ENCODE results near the gene SOCS4. TPM values are rescaled to one million over a fixed set of nuclear protein-coding genes. Genes with fewer than 3 reads are reported as not detected.
"Not testable (repeated sequence)": the region's sequence is repeated elsewhere in the genome, so short reads cannot be mapped to it uniquely, and the experiment has no call there.

Gene SOCS4
- total RNA-seq, 1 experiment from 2014 or later: 35.5 TPM

GRCh38 chr14:55057919-55058318, 30.9 kb downstream of the SOCS4 start:
- DNase-seq (ENCODE audit: low spot score): no peak
- intact Hi-C loops (cut with micrococcal nuclease; ENCODE audit: unreplicated experiment): no loop called here
- Histone ChIP-seq H3K27me3 (replicated peaks; ENCODE audit: insufficient read depth, low read depth, low read length, poor library complexity) (no peaks in the 10 kb centered on the region), H3K27ac (ENCODE audit: low read depth, low read length, poor library complexity, severe bottlenecking) (no peak overlapping the region), H3K9me3 (ENCODE audit: low read depth, low read length, poor library complexity, severe bottlenecking) (no peaks in the 10 kb centered on the region), H3K36me3 (ENCODE audit: insufficient read depth, low read length, poor library complexity, severe bottlenecking) (peaks cover 66% of the 10 kb centered on the region), H3K4me1 (ENCODE audit: insufficient read depth, low read length, poor library complexity, severe bottlenecking) (peaks cover 21% of the 10 kb centered on the region), H3K4me3 (ENCODE audit: low read depth, low read length, poor library complexity, severe bottlenecking) (no peak overlapping the region)
- POLR2A ChIA-PET (ENCODE audit: low non-redundant PET): no interaction called here
- CTCF ChIA-PET: no interaction called here
- BruUV-seq (replicated peaks): no TSS peak
- TF ChIP-seq EZH2 (IDR thresholded peaks at IDR 0.05; ENCODE audit: borderline replicate concordance, low read depth, low read length, poor library complexity, severe bottlenecking) (no peak), CTCF (conservative IDR thresholded peaks at IDR 0.05; ENCODE audit: low read depth, low read length) (no peak)

- intact Hi-C loops (cut with micrococcal nuclease; ENCODE audit: unreplicated experiment): no loop called here
- peaks cover 70% of the 10 kb centered on the region for H3K36me3 ChIP-seq (ENCODE audit: insufficient read depth, low read length, poor library complexity, severe bottlenecking)
- no peak overlapping the region for H3K27ac ChIP-seq (ENCODE audit: low read depth, low read length, poor library complexity, severe bottlenecking)
- no peak overlapping the region for H3K4me3 ChIP-seq (ENCODE audit: low read depth, low read length, poor library complexity, severe bottlenecking)
- TF ChIP-seq CTCF (conservative IDR thresholded peaks at IDR 0.05; ENCODE audit: low read depth, low read length): no peak
- TF ChIP-seq EZH2 (IDR thresholded peaks at IDR 0.05; ENCODE audit: borderline replicate concordance, low read depth, low read length, poor library complexity, severe bottlenecking): no peak
- CTCF ChIA-PET: interaction anchor here (0.5 kb wide), 1 partner anchor 31 kb away, joined by 6 read pairs; no protein-coding TSS in a partner anchor
- no peaks in the 10 kb centered on the region for H3K27me3 ChIP-seq (replicated peaks; ENCODE audit: insufficient read depth, low read depth, low read length, poor library complexity)
- H3K4me1 ChIP-seq (ENCODE audit: insufficient read depth, low read length, poor library complexity, severe bottlenecking): peaks cover 8% of the 10 kb centered on the region
- no TSS peak for BruUV-seq (replicated peaks)
- H3K9me3 ChIP-seq (ENCODE audit: low read depth, low read length, poor library complexity, severe bottlenecking): no peaks in the 10 kb centered on the region
- POLR2A ChIA-PET (ENCODE audit: low non-redundant PET): no interaction called here
- DNase-seq (ENCODE audit: low spot score): no peak
These were observed 32.3 kb downstream of the SOCS4 start for GRCh38 chr14:55059333-55059732.

GRCh38 chr14:55062517-55063351, 35.7 kb downstream of the SOCS4 start:
- POLR2A ChIA-PET (ENCODE audit: low non-redundant PET): no interaction called here
- H3K9me3 ChIP-seq (ENCODE audit: low read depth, low read length, poor library complexity, severe bottlenecking): no peaks in the 10 kb centered on the region
- H3K27ac ChIP-seq (ENCODE audit: low read depth, low read length, poor library complexity, severe bottlenecking): no peak overlapping the region
- TF ChIP-seq EZH2 (IDR thresholded peaks at IDR 0.05; ENCODE audit: borderline replicate concordance, low read depth, low read length, poor library complexity, severe bottlenecking): no peak
- no peak for TF ChIP-seq CTCF (conservative IDR thresholded peaks at IDR 0.05; ENCODE audit: low read depth, low read length)
- CTCF ChIA-PET: no interaction called here
- H3K4me3 ChIP-seq (ENCODE audit: low read depth, low read length, poor library complexity, severe bottlenecking): no peak overlapping the region
- peaks cover 71% of the 10 kb centered on the region for H3K36me3 ChIP-seq (ENCODE audit: insufficient read depth, low read length, poor library complexity, severe bottlenecking)
- no peak for DNase-seq (ENCODE audit: low spot score)
- no TSS peak for BruUV-seq (replicated peaks)
- H3K27me3 ChIP-seq (replicated peaks; ENCODE audit: insufficient read depth, low read depth, low read length, poor library complexity): no peaks in the 10 kb centered on the region
- H3K4me1 ChIP-seq (ENCODE audit: insufficient read depth, low read length, poor library complexity, severe bottlenecking): no peaks in the 10 kb centered on the region
- intact Hi-C loops (cut with micrococcal nuclease; ENCODE audit: unreplicated experiment): no loop called here

GRCh38 chr14:55064896-55065295, 37.9 kb downstream of the SOCS4 start:
- H3K27ac ChIP-seq (ENCODE audit: low read depth, low read length, poor library complexity, severe bottlenecking); BruUV-seq (replicated peaks); intact Hi-C loops (cut with micrococcal nuclease; ENCODE audit: unreplicated experiment); CTCF ChIA-PET; POLR2A ChIA-PET (ENCODE audit: low non-redundant PET); H3K4me1 ChIP-seq (ENCODE audit: insufficient read depth, low read length, poor library complexity, severe bottlenecking); H3K9me3 ChIP-seq (ENCODE audit: low read depth, low read length, poor library complexity, severe bottlenecking); DNase-seq (ENCODE audit: low spot score); H3K4me3 ChIP-seq (ENCODE audit: low read depth, low read length, poor library complexity, severe bottlenecking); H3K27me3 ChIP-seq (replicated peaks; ENCODE audit: insufficient read depth, low read depth, low read length, poor library complexity): not testable (repeated sequence)
- peaks cover 62% of the 10 kb centered on the region for H3K36me3 ChIP-seq (ENCODE audit: insufficient read depth, low read length, poor library complexity, severe bottlenecking)

Measured in A673 (cell line).